ENCODE measurements around the gene ATXN10. TPM values are rescaled to one million over a fixed set of nuclear protein-coding genes. Genes with fewer than 3 reads are reported as not detected.

ATXN10 gene
- total and polyA plus RNA-seq, 2 of the 8 experiments (the other 6 are each of a cell fraction or from before 2014, with no cell fraction given), result 134 to 210 TPM

- peaks cover 3% of the 10 kb centered on the region; the same call in 1 of the 2 replicates for H3K79me1 ChIP-seq (ENCODE audit: low read depth, low read length)
- H2BK12ac ChIP-seq (ENCODE audit: low read depth, low read length), result no peak overlapping the region
- no peak overlapping the region for H2BK20ac ChIP-seq (ENCODE audit: low read length)
- FAIRE-seq (no peak), DNase-seq (ENCODE audit: low read depth in 1 of 2, low spot score in 2 of 2) (no peak)
- no peak overlapping the region for H2AK5ac ChIP-seq (ENCODE audit: low read depth, low read length)
- H3K14ac ChIP-seq (ENCODE audit: insufficient read length), result no peak overlapping the region
- H3K27ac ChIP-seq (ENCODE audit: low read depth, low read length), result no peak overlapping the region
- no peak overlapping the region for H3K23ac ChIP-seq (ENCODE audit: insufficient read length)
- H3K79me2 ChIP-seq (ENCODE audit: control insufficient read depth in 1 of 2, insufficient read depth in 2 of 2, low read length in 2 of 2), result peaks cover 0 to 8% of the 10 kb centered on the region in 2 experiments; a peak in 1 of 4 replicates
- H2AFZ ChIP-seq (ENCODE audit: low read length), result no peak overlapping the region
- no peak overlapping the region for H2BK120ac ChIP-seq (replicated peaks; ENCODE audit: low read depth, low read length)
- no peak overlapping the region for H4K5ac ChIP-seq (ENCODE audit: insufficient read length, low read depth, low read length)
- ChIA-PET POLR2A (ENCODE audit: partially characterized antibody) (no interaction called here), CTCF (ENCODE audit: partially characterized antibody) (no interaction called here)
- H2BK5ac ChIP-seq (ENCODE audit: low read depth, low read length), result no peak overlapping the region
- H3K9me3 ChIP-seq (ENCODE audit: insufficient read depth in 2 of 2, low read depth in 1 of 2, low read length in 1 of 2), result no peaks in the 10 kb centered on the region
- no peak overlapping the region for H4K91ac ChIP-seq (replicated peaks; ENCODE audit: insufficient read length, low read length)
- no peak overlapping the region for H3K18ac ChIP-seq (ENCODE audit: extremely low read depth, low read length)
- H3K36me3 ChIP-seq (ENCODE audit: control insufficient read depth in 2 of 4, insufficient read depth in 4 of 4, low read length in 3 of 4), result no peaks in the 10 kb centered on the region
- H3K4ac ChIP-seq (replicated peaks; ENCODE audit: insufficient read length, low read depth, low read length), result no peak overlapping the region
- peaks cover 0 to 5% (median 3%) of the 10 kb centered on the region in 4 experiments; a peak in 4 of 7 replicates for H3K4me1 ChIP-seq (replicated peaks in 1 of 4; ENCODE audit: control insufficient read depth in 3 of 4, insufficient read depth in 4 of 4, low read length in 3 of 4)
- H3K23me2 ChIP-seq (ENCODE audit: low read depth, low read length), result no peaks in the 10 kb centered on the region
- H3K4me2 ChIP-seq (ENCODE audit: insufficient read depth in 1 of 2, low read depth in 2 of 2, low read length in 2 of 2), result no peak overlapping the region
- 81% methylated on average over 3 of the region's 3 CpGs; no CpG with 5 or more reads in 1 of the 2 experiments for WGBS, 2 experiments (ENCODE audit: extremely low coverage in 1 of 2, insufficient coverage in 1 of 2, insufficient read length in 1 of 2, insufficient replicate concordance in 2 of 2, low coverage in 1 of 2, low lambda C conversion rate in 2 of 2, missing lambda C conversion rate in 1 of 2)
- H2BK15ac ChIP-seq (ENCODE audit: low read length), result no peak overlapping the region
- H3K9ac ChIP-seq (replicated peaks in 1 of 4; ENCODE audit: extremely low read depth in 1 of 4, low read depth in 3 of 4, low read length in 3 of 4), result no peak overlapping the region
- no peak overlapping the region for H3K56ac ChIP-seq (replicated peaks; ENCODE audit: insufficient read length, low read depth, low read length)
- no peak overlapping the region for H4K8ac ChIP-seq (ENCODE audit: extremely low read depth, insufficient read depth, low read length)
- no peak overlapping the region for H3K4me3 ChIP-seq (ENCODE audit: extremely low read depth in 1 of 4, insufficient read depth in 2 of 4, low read depth in 3 of 4, low read length in 4 of 4)
- TF ChIP-seq ATF2 (IDR thresholded peaks at IDR 0.05; ENCODE audit: low read length), result no peak
- TF ChIP-seq CEBPB (IDR thresholded peaks at IDR 0.05; ENCODE audit: low read depth, low read length), result no peak
- no peak for TF ChIP-seq HDAC2 (IDR thresholded peaks at IDR 0.05; ENCODE audit: borderline replicate concordance in 1 of 2, low read depth in 2 of 2, low read length in 2 of 2)
- TF ChIP-seq BACH1 (IDR thresholded peaks at IDR 0.05; ENCODE audit: low read length), result no peak
- TF ChIP-seq POLR2AphosphoS5 (IDR thresholded peaks at IDR 0.05; ENCODE audit: low read depth, low read length), result no peak
- TF ChIP-seq GTF2F1 (IDR thresholded peaks at IDR 0.05; ENCODE audit: borderline replicate concordance, low read depth, low read length), result no peak
- TF ChIP-seq YY1 (IDR thresholded peaks at IDR 0.05; ENCODE audit: low read depth, low read length), result no peak
- no peak for TF ChIP-seq E2F6 (IDR thresholded peaks at IDR 0.05)
- no peak for TF ChIP-seq EP300 (IDR thresholded peaks at IDR 0.05; ENCODE audit: borderline replicate concordance in 1 of 2, low read depth in 2 of 2, low read length in 2 of 2)
- peaks cover 2 to 8% of the 10 kb centered on the region in 2 experiments for H4K20me1 ChIP-seq (replicated peaks in 1 of 2; ENCODE audit: control insufficient read depth in 1 of 2, insufficient read depth in 2 of 2, low read length in 2 of 2)
- no peaks in the 10 kb centered on the region for H3K27me3 ChIP-seq (replicated peaks in 1 of 4; ENCODE audit: control insufficient read depth in 3 of 4, extremely low read depth in 1 of 4, insufficient read depth in 3 of 4, low read length in 3 of 4)
Observed at GRCh38 chr22:45783021-45783420, 111.4 kb downstream of the ATXN10 start.

Measured in H1 (cell line).